Tibial nerve (tissue), 4 donors: Measurements from ENCODE around the gene DHRS7.

Experiments
- EP300 ChIP-seq, 2 donors: sonication (generic); formaldehyde crosslinking; IDR thresholded peaks; one replicate each; pipeline ENCODE4 v1.6.1; 2017; ENCODE audit warnings: antibody characterized with exemption in 2 of 2, mild to moderate bottlenecking in 1 of 2
- TF ChIP-seq, protein P1 (sequence below), 5 experiments: fragments of 200-600 bp in 3 of 5; fragments of 450-650 bp in 2 of 5; sonication (generic) in 3 of 5; IDR thresholded peaks; one replicate each; pipeline ENCODE4 v1.5.1; 2016 to 2019; ENCODE audit warnings: antibody characterized with exemption in 5 of 5, mild to moderate bottlenecking in 3 of 5, moderate library complexity in 2 of 5

DNA sequence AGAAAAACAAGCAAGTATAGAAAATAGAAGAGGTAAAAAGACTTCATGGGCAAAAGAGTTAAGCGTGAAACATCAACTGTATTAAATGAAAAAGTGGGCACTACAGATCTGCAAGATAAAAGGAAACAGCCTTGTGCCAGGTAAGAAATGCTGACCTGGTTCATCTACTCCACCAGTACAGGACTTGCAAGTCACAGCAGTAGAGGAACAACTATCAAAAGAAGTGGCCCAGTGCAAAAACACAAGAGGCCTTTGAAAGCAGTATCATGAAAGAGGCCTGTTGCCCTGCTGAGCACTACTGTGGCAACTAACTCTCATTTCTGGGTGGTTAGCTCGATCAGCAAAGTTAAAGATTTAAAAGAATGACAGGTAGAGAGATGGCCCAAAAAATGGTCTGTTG is 10.5 kb downstream of the DHRS7 start:
- TF ChIP-seq, protein P1, sequence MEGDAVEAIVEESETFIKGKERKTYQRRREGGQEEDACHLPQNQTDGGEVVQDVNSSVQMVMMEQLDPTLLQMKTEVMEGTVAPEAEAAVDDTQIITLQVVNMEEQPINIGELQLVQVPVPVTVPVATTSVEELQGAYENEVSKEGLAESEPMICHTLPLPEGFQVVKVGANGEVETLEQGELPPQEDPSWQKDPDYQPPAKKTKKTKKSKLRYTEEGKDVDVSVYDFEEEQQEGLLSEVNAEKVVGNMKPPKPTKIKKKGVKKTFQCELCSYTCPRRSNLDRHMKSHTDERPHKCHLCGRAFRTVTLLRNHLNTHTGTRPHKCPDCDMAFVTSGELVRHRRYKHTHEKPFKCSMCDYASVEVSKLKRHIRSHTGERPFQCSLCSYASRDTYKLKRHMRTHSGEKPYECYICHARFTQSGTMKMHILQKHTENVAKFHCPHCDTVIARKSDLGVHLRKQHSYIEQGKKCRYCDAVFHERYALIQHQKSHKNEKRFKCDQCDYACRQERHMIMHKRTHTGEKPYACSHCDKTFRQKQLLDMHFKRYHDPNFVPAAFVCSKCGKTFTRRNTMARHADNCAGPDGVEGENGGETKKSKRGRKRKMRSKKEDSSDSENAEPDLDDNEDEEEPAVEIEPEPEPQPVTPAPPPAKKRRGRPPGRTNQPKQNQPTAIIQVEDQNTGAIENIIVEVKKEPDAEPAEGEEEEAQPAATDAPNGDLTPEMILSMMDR (IDR thresholded peaks at IDR 0.05), result no peak
- TF ChIP-seq EP300 (IDR thresholded peaks at IDR 0.05), result no peak
